GM12878 (cell line): ENCODE results near the gene CNTLN. TPM values are rescaled to one million over a fixed set of nuclear protein-coding genes. Genes with fewer than 3 reads are reported as not detected.

ENCODE experiments used
- ATAC-seq: fragments of 200-7000 bp; cut with Tn5 transposase; 3 replicates; pipeline ENCODE4 v1.9.1; 2020; ENCODE audit warnings: mild to moderate bottlenecking, moderate library complexity
- BruUV-seq: library from RNA; stranded (reverse); fragments of 400-500 nt; replicated peaks from 2 replicates; lab custom pipeline; 2021; lab: Mats Ljungman, UMichigan
- CTCF ChIA-PET: fragments of 300-600 bp; sonication (Branson Sonifier 250); formaldehyde crosslinking; extraction: SDS; loops from one replicate; lab custom pipeline; 2021; ENCODE audit warnings: inconsistent platforms; lab: Yijun Ruan, JAX
- POLR2A ChIA-PET: fragments of 350-600 bp; formaldehyde crosslinking; extraction: SDS; loops from one replicate; lab custom pipeline; 2021; ENCODE audit warnings: inconsistent platforms; lab: Charles Lee
- RAD21 ChIA-PET: fragments of 300-600 bp; sonication (Branson Sonifier 250); formaldehyde crosslinking; loops from one replicate; lab custom pipeline; 2023; ENCODE audit warnings: antibody characterized with exemption; ENCODE audit not compliant: unreplicated experiment; lab: Charles Lee
- SMC1A ChIA-PET: fragments of 300-600 bp; sonication (Branson Sonifier 250); formaldehyde crosslinking; loops from one replicate; lab custom pipeline; 2023; ENCODE audit not compliant: unreplicated experiment, uncharacterized antibody; lab: Charles Lee
- DNase-seq: peaks from one replicate; pipeline ENCODE4 v3.0.0-alpha.2; 2011; ENCODE audit warnings: low read depth, low spot score
- FAIRE-seq: peaks from 3 replicates; lab custom pipeline; 2011; peaks lifted over from hg19 to GRCh38; lab: Jason Lieb, UNC
- H2AFZ ChIP-seq: 2 replicates; pipeline ENCODE4 v1.6.0; 2011; ENCODE audit warnings: low read depth, low read length, control low read depth; ENCODE audit not compliant: control insufficient read depth
- H3K27ac ChIP-seq: 2 replicates; pipeline ENCODE4 v1.5.1; 2011; ENCODE audit warnings: control low read depth; ENCODE audit not compliant: control insufficient read depth, insufficient read depth
- H3K27me3 ChIP-seq, 2 experiments: replicated peaks in 1 of 2; 2 replicates each; pipeline versions ENCODE4 v1.6.0 to v1.6.1; 2011; ENCODE audit warnings: low read length in 1 of 2; ENCODE audit not compliant: control insufficient read depth in 2 of 2, insufficient read depth in 2 of 2
- H3K36me3 ChIP-seq, 2 experiments: 2 replicates each; pipeline ENCODE4 v1.5.1; 2011; ENCODE audit warnings: low read length in 1 of 2; ENCODE audit not compliant: control insufficient read depth in 2 of 2, insufficient read depth in 2 of 2
- H3K4me1 ChIP-seq: 2 replicates; pipeline ENCODE4 v1.6.1; 2011; ENCODE audit warnings: mild to moderate bottlenecking, low read length, moderate library complexity, mixed read lengths; ENCODE audit not compliant: control insufficient read depth, insufficient read depth
- H3K4me2 ChIP-seq: 2 replicates; pipeline ENCODE4 v1.6.0; 2011; ENCODE audit warnings: control low read depth; ENCODE audit not compliant: control insufficient read depth, insufficient read depth
- H3K4me3 ChIP-seq: fragments of 200-600 bp; sonication (generic); 2 replicates; pipeline ENCODE4 v1.5.1; 2016
- H3K79me2 ChIP-seq: 2 replicates; pipeline ENCODE4 v1.6.0; 2011; ENCODE audit warnings: low read length; ENCODE audit not compliant: control insufficient read depth, insufficient read depth
- H3K9ac ChIP-seq: 2 replicates; pipeline ENCODE4 v1.8.0; 2011; ENCODE audit warnings: low read length, control low read depth, mixed read lengths; ENCODE audit not compliant: control insufficient read depth, insufficient read depth
- H3K9me3 ChIP-seq: replicated peaks from 3 replicates; pipeline ENCODE4 v1.5.1; 2011; ENCODE audit warnings: mild to moderate bottlenecking, low read length; ENCODE audit not compliant: control insufficient read depth, insufficient read depth
- H4K20me1 ChIP-seq: 2 replicates; pipeline ENCODE4 v1.6.0; 2011; ENCODE audit not compliant: control insufficient read depth, insufficient read depth
- HDAC6 ChIP-seq: fragments of 200-600 bp; sonication (generic); IDR thresholded peaks from one replicate; pipeline ENCODE4 v1.8.0; 2017; ENCODE audit warnings: antibody characterized with exemption; ENCODE audit not compliant: unreplicated experiment
- MXI1 ChIP-seq: fragments of 150-350 bp; IDR thresholded peaks from 2 replicates; pipeline ENCODE4 v1.6.1; 2011; ENCODE audit warnings: low read depth, mild to moderate bottlenecking, inconsistent platforms, low read length, improper control_type of control experiment
- REST ChIP-seq: IDR thresholded peaks from 2 replicates; pipeline ENCODE4 v1.6.1; 2012; ENCODE audit warnings: mild to moderate bottlenecking, low read depth, low read length
- SREBF1 ChIP-seq: IDR thresholded peaks from 2 replicates; pipeline ENCODE4 v1.6.1; 2012; ENCODE audit warnings: mild to moderate bottlenecking, low read length
- SUZ12 ChIP-seq: fragments of 200-600 bp; sonication (generic); IDR thresholded peaks from one replicate; pipeline ENCODE4 v1.6.1; 2018; ENCODE audit warnings: antibody characterized with exemption, mild to moderate bottlenecking; ENCODE audit not compliant: unreplicated experiment
- WGBS: methylation state at CpG from one replicate; pipeline ENCODE4 v1.1.6; 2016; ENCODE audit warnings: low lambda C conversion rate; ENCODE audit not compliant: insufficient replicate concordance, insufficient coverage; ENCODE audit errors: missing lambda C conversion rate; 5-methylcytosine and 5-hydroxymethylcytosine counted together
- in situ Hi-C: fragments of 300-500 bp; cut with MboI; formaldehyde crosslinking; loops from 9 replicates; pipeline ENCODE4 v1.14.3; 2018; ENCODE audit warnings: mixed read lengths
- intact Hi-C: fragments of 100-400 bp; cut with micrococcal nuclease; formaldehyde crosslinking; loops from one replicate; pipeline ENCODE4 v1.14.2; 2022; ENCODE audit not compliant: unreplicated experiment
- polyA plus RNA-seq, 11 experiments: library from polyadenylated mRNA; depleted of rRNA in 4 of 11; unstranded in 6 of 11; stranded (reverse) in 5 of 11; fragments of >200 nt; fragmentation: Nextera tagmentation in 4 of 11; fragmentation: Illumina TruSeq in 1 of 11; extraction: Ambion mirVana in 4 of 11; extraction: Trizol in 1 of 11; gene quantifications; 1 replicate in 1 of 11; 2 replicates in 10 of 11; pipeline versions ENCODE4 v1.2.1 to v1.2.3, GENCODE V29; 2011 to 2016; ENCODE audit warnings: inconsistent platforms in 2 of 11, missing spikeins in 2 of 11, low read depth in 1 of 11
- total RNA-seq, 4 experiments: library from RNA; depleted of rRNA in 3 of 4; stranded (reverse); fragments of >200 nt in 3 of 4; fragmentation: Illumina TruSeq in 1 of 4; extraction: Trizol in 1 of 4; gene quantifications; 2 replicates each; pipeline versions ENCODE4 v1.2.1 to v1.2.3, GENCODE V29; 2013 to 2021

The CNTLN gene
- total and polyA plus RNA-seq, 10 of the 15 experiments (the other 5 are each of a cell fraction or from before 2014, with no cell fraction given), result 0.01 to 7.0 (median 0.03) TPM; not detected in 4

GRCh38 chr9:17217272-17217671 lies 82.4 kb downstream of the CNTLN start:
- no peak overlapping the region for H3K4me3 ChIP-seq
- no peaks in the 10 kb centered on the region for H3K79me2 ChIP-seq
- FAIRE-seq, result no peak
- no peaks in the 10 kb centered on the region for H4K20me1 ChIP-seq
- no peaks in the 10 kb centered on the region for H3K36me3 ChIP-seq
- CTCF ChIA-PET, result interaction anchor here (0.6 kb wide), 1 partner anchor 97 kb away, joined by 3 read pairs; no protein-coding TSS in a partner anchor
- no peaks in the 10 kb centered on the region for H3K4me1 ChIP-seq
- H3K27me3 ChIP-seq, result no peaks in the 10 kb centered on the region
- no peak overlapping the region for H3K9ac ChIP-seq
- SMC1A ChIA-PET, result interaction anchor here (1.1 to 1.5 kb wide), 2 partner anchors 8 to 10 kb away, joined by 4 read pairs; no protein-coding TSS in a partner anchor
- intact Hi-C loops, result no loop called here
- H3K9me3 ChIP-seq, result no peaks in the 10 kb centered on the region
- ATAC-seq, result no peak
- no peak overlapping the region for H2AFZ ChIP-seq
- in situ Hi-C loops, result no loop called here
- POLR2A ChIA-PET, result no interaction called here
- no peak overlapping the region for H3K4me2 ChIP-seq
- no TSS peak for BruUV-seq
- WGBS, result 19% methylated on average over 2 of the region's 2 CpGs
- no peak for DNase-seq
- RAD21 ChIA-PET, result no interaction called here
- H3K27ac ChIP-seq, result no peak overlapping the region
- TF ChIP-seq SUZ12 (no peak), HDAC6 (no peak), SREBF1 (no peak), REST (no peak), MXI1 (no peak)
